Activated CD8-positive, alpha-beta memory T cell treated with anti-CD3 and anti-CD28 coated beads for 1 hour (primary cell): ENCODE measurements around the gene CBLL1.

Experiments
- DNase-seq, 2 donors: peaks; one replicate each; pipeline ENCODE4 v3.0.0-alpha.2; 2020; ENCODE audit warnings: low read depth in 1 of 2; ENCODE audit errors: extremely low read depth in 1 of 2

CBLL1 gene

GRCh38 chr7:107743567-107744344, at the start of gene CBLL1:
TSS of gene CBLL1 (plus strand) at chr7:107744142. CDS start at chr7:107744164, 22 bp downstream.
- DNase-seq = peak; percentile 91 to 97

- DNase-seq = no peak
Observed at GRCh38 chr7:107694386-107694785, 49.6 kb upstream of the CBLL1 start.

- DNase-seq = no peak
Observed at GRCh38 chr7:107696330-107696946, 47.5 kb upstream of the CBLL1 start.

GRCh38 chr7:107697321-107698049, 46.5 kb upstream of the CBLL1 start:
- no peak for DNase-seq

GRCh38 chr7:107700570-107700969, 43.4 kb upstream of the CBLL1 start:
- DNase-seq = no peak

GRCh38 chr7:107701191-107701590, 42.8 kb upstream of the CBLL1 start:
- DNase-seq = no peak

- DNase-seq = no peak
Observed at GRCh38 chr7:107703219-107703618, 40.7 kb upstream of the CBLL1 start.

- DNase-seq = no peak
Observed at GRCh38 chr7:107703872-107704271, 40.1 kb upstream of the CBLL1 start.

- DNase-seq = no peak
Observed at GRCh38 chr7:107708956-107709355, 35.0 kb upstream of the CBLL1 start.

- no peak for DNase-seq
Observed at GRCh38 chr7:107711301-107711700, 32.6 kb upstream of the CBLL1 start.

- DNase-seq = no peak
Observed at GRCh38 chr7:107712025-107712424, 31.9 kb upstream of the CBLL1 start.

- DNase-seq = no peak
Observed at GRCh38 chr7:107712896-107713295, 31.0 kb upstream of the CBLL1 start.

GRCh38 chr7:107715531-107715930, 28.4 kb upstream of the CBLL1 start:
- DNase-seq = no peak

GRCh38 chr7:107718456-107719193, 25.3 kb upstream of the CBLL1 start:
- no peak for DNase-seq

- no peak for DNase-seq
Observed at GRCh38 chr7:107721286-107721685, 22.7 kb upstream of the CBLL1 start.

- no peak for DNase-seq
Observed at GRCh38 chr7:107723255-107723654, 20.7 kb upstream of the CBLL1 start.

- DNase-seq = peak in 1 of 2 donors; percentile 8
Observed at GRCh38 chr7:107725138-107725740, 18.7 kb upstream of the CBLL1 start.

- no peak for DNase-seq
Observed at GRCh38 chr7:107726356-107727130, 17.4 kb upstream of the CBLL1 start.

GRCh38 chr7:107728276-107728675, 15.7 kb upstream of the CBLL1 start:
- no peak for DNase-seq
